ENCODE results near the gene OXCT1. TPM values are rescaled to one million over a fixed set of nuclear protein-coding genes. Genes with fewer than 3 reads are reported as not detected.

The OXCT1 gene
- total RNA-seq, 2 donors from 2014 or later: 32.8 to 161 TPM

DNA sequence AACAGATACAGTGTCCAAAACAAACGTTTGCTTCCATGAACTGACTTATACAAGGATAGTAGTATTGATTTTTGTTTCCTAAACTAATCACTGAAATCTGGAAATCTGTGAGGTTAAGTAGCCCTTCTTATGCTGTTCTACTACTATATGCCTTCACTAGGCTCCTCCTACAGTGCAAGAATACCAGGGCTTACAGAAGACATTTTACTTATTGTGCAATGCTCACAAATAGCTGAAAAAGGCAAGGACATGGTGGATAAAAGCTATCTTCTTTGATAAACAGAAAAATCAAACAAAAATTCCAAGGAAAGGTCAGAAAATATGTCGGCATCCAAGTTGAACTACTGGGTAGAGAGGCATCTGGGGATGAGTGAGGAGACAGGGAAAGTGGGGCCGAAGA, 61.9 kb downstream of the OXCT1 start:
- Histone ChIP-seq H3K4me1 (no peaks in the 10 kb centered on the region), H3K27ac (no peak overlapping the region), H3K9me3 (no peaks in the 10 kb centered on the region), H3K27me3 (no peaks in the 10 kb centered on the region), H3K36me3 (no peaks in the 10 kb centered on the region), H3K4me3 (no peak overlapping the region)
- DNase-seq (ENCODE audit: low spot score): no peak
- TF ChIP-seq, protein P1, sequence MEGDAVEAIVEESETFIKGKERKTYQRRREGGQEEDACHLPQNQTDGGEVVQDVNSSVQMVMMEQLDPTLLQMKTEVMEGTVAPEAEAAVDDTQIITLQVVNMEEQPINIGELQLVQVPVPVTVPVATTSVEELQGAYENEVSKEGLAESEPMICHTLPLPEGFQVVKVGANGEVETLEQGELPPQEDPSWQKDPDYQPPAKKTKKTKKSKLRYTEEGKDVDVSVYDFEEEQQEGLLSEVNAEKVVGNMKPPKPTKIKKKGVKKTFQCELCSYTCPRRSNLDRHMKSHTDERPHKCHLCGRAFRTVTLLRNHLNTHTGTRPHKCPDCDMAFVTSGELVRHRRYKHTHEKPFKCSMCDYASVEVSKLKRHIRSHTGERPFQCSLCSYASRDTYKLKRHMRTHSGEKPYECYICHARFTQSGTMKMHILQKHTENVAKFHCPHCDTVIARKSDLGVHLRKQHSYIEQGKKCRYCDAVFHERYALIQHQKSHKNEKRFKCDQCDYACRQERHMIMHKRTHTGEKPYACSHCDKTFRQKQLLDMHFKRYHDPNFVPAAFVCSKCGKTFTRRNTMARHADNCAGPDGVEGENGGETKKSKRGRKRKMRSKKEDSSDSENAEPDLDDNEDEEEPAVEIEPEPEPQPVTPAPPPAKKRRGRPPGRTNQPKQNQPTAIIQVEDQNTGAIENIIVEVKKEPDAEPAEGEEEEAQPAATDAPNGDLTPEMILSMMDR (IDR thresholded peaks at IDR 0.05): no peak

DNA sequence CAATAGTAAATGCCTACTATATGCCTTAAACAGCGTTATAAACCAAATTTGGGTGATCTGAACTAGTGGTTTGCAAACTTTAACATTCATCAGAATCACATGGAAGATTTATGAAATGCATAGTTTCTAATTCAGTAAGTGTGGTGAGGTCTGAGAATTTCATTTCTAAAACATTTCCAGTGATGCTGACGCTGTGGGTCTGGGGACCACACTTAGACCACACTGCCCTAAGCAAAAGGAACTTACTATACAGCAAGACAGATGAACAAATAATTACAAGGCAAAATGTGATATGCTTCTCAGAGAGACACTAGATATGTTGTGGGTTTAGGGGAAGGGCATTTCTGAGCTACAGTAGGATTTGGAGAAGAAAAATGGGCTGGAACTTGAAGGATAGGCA, 72.6 kb downstream of the OXCT1 start:
- Histone ChIP-seq H3K9me3 (no peaks in the 10 kb centered on the region), H3K36me3 (peaks cover 17% of the 10 kb centered on the region), H3K27ac (no peak overlapping the region), H3K4me1 (peaks cover 0 to 17% of the 10 kb centered on the region in 2 donors), H3K4me3 (no peak overlapping the region), H3K27me3 (no peaks in the 10 kb centered on the region)
- no peak for DNase-seq (ENCODE audit: low spot score)
- TF ChIP-seq, protein P1 (IDR thresholded peaks at IDR 0.05): no peak

DNA sequence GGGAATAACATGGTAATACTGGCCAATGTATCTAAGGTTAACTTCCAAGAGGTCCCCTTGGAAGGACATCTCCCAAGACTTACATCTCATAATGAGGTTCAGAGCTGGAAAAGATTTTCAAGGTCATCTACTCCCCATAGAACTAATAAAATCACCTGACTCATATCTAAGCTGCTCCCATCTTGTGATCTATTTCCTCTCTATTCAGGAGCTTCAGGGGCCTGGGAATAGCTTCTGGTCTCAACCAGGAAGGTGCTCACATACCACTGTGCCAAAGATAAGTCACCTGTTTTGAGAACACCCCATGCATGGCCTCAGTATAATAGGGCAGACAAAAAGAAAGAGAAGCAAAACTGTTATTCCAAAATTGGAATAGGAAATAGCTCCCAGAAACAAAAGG, 74.2 kb downstream of the OXCT1 start:
- no peaks in the 10 kb centered on the region for H3K9me3 ChIP-seq
- H3K27ac ChIP-seq: no peak overlapping the region
- H3K4me1 ChIP-seq: peaks cover 0 to 17% of the 10 kb centered on the region in 2 donors
- no peaks in the 10 kb centered on the region for H3K27me3 ChIP-seq
- no peak for DNase-seq (ENCODE audit: low spot score)
- H3K36me3 ChIP-seq: peaks cover 17% of the 10 kb centered on the region
- no peak overlapping the region for H3K4me3 ChIP-seq
- TF ChIP-seq, protein P1 (IDR thresholded peaks at IDR 0.05): no peak

DNA sequence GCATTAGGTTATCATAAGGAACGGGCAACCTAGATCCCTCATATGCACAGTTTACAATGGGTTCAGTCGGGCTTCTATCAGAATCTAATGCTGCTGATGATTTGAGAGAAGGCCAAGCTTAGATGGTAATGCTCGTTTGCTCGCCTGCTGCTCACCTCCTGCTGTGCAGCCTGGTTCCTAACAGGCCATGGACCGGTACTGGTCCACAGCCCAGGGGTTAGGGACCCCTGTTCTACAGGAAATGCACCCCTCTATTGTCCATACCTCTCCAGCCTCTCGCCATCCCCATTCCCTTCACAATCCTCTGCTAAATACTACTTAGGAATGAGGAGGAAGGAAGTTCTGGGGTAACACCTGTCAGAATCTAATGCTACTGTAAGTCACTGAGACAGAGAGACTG, 75.1 kb downstream of the OXCT1 start:
- TF ChIP-seq, protein P1 (IDR thresholded peaks at IDR 0.05): no peak
- no peak for DNase-seq (ENCODE audit: low spot score)

DNA sequence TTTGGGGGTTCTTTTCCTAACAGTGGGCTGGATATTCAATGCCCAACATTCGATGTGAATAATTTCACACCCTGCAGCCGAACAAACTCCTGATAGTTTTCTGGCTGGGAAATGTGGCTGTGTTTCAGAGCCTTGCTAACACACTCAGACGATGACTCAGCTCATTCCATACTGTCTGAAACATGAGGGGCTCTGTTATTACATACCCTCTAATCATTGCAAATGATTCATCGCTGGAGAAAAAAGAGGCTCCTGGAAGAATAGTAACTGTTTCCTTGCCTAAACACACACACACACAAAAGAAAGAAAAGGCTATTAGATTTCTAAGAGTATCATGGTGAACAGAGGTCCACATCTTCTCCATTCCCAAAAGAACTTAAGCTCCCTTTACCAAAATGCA, 75.8 kb downstream of the OXCT1 start:
- H3K9me3 ChIP-seq: no peaks in the 10 kb centered on the region
- H3K36me3 ChIP-seq: peaks cover 3% of the 10 kb centered on the region
- peak overlapping the region; percentile 45 to 47 for H3K27ac ChIP-seq
- H3K4me3 ChIP-seq: no peak overlapping the region
- DNase-seq (ENCODE audit: low spot score): no peak
- no peaks in the 10 kb centered on the region for H3K27me3 ChIP-seq
- TF ChIP-seq, protein P1 (IDR thresholded peaks at IDR 0.05): no peak
- peaks cover 0 to 23% of the 10 kb centered on the region in 2 donors for H3K4me1 ChIP-seq

More for the DNA sequence above, 75.1 kb downstream of the OXCT1 start:
- Histone ChIP-seq H3K27me3 (no peaks in the 10 kb centered on the region), H3K9me3 (no peaks in the 10 kb centered on the region), H3K36me3 (peaks cover 9% of the 10 kb centered on the region), H3K4me1 (peaks cover 0 to 19% of the 10 kb centered on the region in 2 donors), H3K27ac (peak overlapping the region; percentile 45 to 47), H3K4me3 (no peak overlapping the region)

DNA sequence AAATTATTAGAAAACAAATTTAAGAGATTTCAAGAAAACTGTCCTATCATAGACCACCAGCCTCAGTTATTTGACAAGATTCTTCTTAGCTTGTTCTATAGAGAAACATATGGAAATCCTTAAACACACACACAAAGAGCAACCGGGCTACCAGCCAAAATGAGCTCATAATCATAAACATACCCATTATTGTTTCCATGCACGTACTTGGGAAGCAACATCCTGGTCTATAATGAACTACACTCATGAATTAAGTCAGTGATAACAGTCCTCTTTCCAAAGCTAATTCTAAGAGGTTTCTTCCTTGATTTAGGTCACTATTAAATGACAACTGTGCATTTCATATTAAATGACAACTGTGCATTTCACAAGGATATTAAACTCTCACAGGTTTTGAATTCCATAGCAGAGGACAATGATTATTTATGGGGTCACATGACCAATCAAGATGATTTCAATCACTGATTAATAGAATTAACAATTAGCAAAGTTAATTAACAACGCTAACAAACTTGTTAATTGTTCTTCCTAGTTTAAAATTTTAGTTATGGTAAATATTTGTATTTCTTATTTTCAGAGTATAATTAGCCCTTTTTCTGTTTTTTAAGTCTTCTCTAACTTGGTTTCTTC, 77.0 kb downstream of the OXCT1 start:
- no peak overlapping the region for H3K27ac ChIP-seq
- H3K36me3 ChIP-seq: no peaks in the 10 kb centered on the region
- TF ChIP-seq, protein P1 (IDR thresholded peaks at IDR 0.05): no peak
- no peak overlapping the region for H3K4me3 ChIP-seq
- no peaks in the 10 kb centered on the region for H3K27me3 ChIP-seq
- H3K4me1 ChIP-seq: peaks cover 0 to 35% of the 10 kb centered on the region in 2 donors
- no peaks in the 10 kb centered on the region for H3K9me3 ChIP-seq
- DNase-seq (ENCODE audit: low spot score): no peak

All from right atrium auricular region (tissue), 2 donors.